K562 (cell line): ENCODE results near the gene TTL. TPM values are rescaled to one million over a fixed set of nuclear protein-coding genes. Genes with fewer than 3 reads are reported as not detected.
A peak's percentile ranks its signal among the peaks of the same experiment; 100 is the strongest.

Experiments used
- ATAC-seq: fragments of 200-7000 bp; cut with Tn5 transposase; 3 replicates; pipeline ENCODE4 v1.9.1; 2020; ENCODE audit warnings: moderate library complexity
- BruUV-seq: library from RNA; stranded (reverse); fragments of 400-500 nt; replicated peaks from 2 replicates; lab custom pipeline; 2021; lab: Mats Ljungman, UMichigan
- CTCF ChIA-PET: fragments of 300-600 bp; formaldehyde crosslinking; extraction: SDS; loops from one replicate; lab custom pipeline; 2021; ENCODE audit warnings: low intra/inter-chr PET ratio; lab: Yijun Ruan, JAX
- POLR2A ChIA-PET: fragments of 300-600, 350-650 bp; sonication (Branson Sonifier 250); formaldehyde crosslinking; extraction: SDS; loops from one replicate; lab custom pipeline; 2021; ENCODE audit warnings: antibody characterized with exemption, inconsistent platforms; lab: Yijun Ruan, JAX
- DNase-seq, 4 experiments: peaks; one replicate each; pipeline versions ENCODE4 v3.0.0 to v3.0.0-alpha.2; 2011 to 2018; ENCODE audit warnings: low spot score in 3 of 4, mixed read lengths in 3 of 4; ENCODE audit errors: extremely low read depth in 1 of 4
- FAIRE-seq: peaks from 2 replicates; lab custom pipeline; 2011; peaks lifted over from hg19 to GRCh38; lab: Jason Lieb, UNC
- H2AFZ ChIP-seq: 2 replicates; pipeline ENCODE4 v1.6.0; 2011; ENCODE audit warnings: low read depth, low read length, control low read depth, inconsistent platforms
- H3K27ac ChIP-seq: fragments of 200-600 bp; 3 replicates; pipeline ENCODE4 v1.8.0; 2011; ENCODE audit warnings: low read depth, mild to moderate bottlenecking, control low read depth, inconsistent platforms, low read length, moderate library complexity, mixed read lengths; ENCODE audit errors: extremely low read depth
- H3K27me3 ChIP-seq, 2 experiments: fragments of 300-600 bp in 1 of 2; 2 replicates in 1 of 2; 3 replicates in 1 of 2; pipeline versions ENCODE4 v1.6.0 to v1.8.0; 2011; ENCODE audit warnings: inconsistent platforms in 2 of 2, low read length in 2 of 2, mild to moderate bottlenecking in 1 of 2, mixed read lengths in 1 of 2, moderate library complexity in 1 of 2; ENCODE audit not compliant: control insufficient read depth in 2 of 2, insufficient read depth in 2 of 2
- H3K36me3 ChIP-seq: fragments of 300-600 bp; 3 replicates; pipeline ENCODE4 v1.8.0; 2011; ENCODE audit warnings: mild to moderate bottlenecking, low read length, inconsistent platforms; ENCODE audit not compliant: control insufficient read depth, insufficient read depth
- H3K4me1 ChIP-seq, 2 experiments: fragments of 200-600 bp in 1 of 2; replicated peaks in 1 of 2; 2 replicates in 1 of 2; 3 replicates in 1 of 2; pipeline versions ENCODE4 v1.5.1 to v1.8.0; 2011; ENCODE audit warnings: inconsistent platforms in 2 of 2, low read length in 2 of 2, mild to moderate bottlenecking in 1 of 2, mixed read lengths in 1 of 2, moderate library complexity in 1 of 2; ENCODE audit not compliant: control insufficient read depth in 2 of 2, insufficient read depth in 2 of 2
- H3K4me2 ChIP-seq: 2 replicates; pipeline ENCODE4 v1.6.1; 2011; ENCODE audit warnings: low read length, control low read depth, inconsistent platforms, mixed read lengths; ENCODE audit not compliant: insufficient read depth
- H3K4me3 ChIP-seq: fragments of 200-600 bp; sonication (generic), shearing (Covaris generic); 2 replicates; pipeline ENCODE4 v1.5.1; 2016; ENCODE audit warnings: control low read depth, inconsistent platforms
- H3K79me2 ChIP-seq: fragments of 200-600 bp; 3 replicates; pipeline ENCODE4 v1.8.0; 2011; ENCODE audit warnings: low read length, inconsistent platforms; ENCODE audit not compliant: control insufficient read depth, insufficient read depth
- H3K9ac ChIP-seq, 2 experiments: 2 replicates each; pipeline versions ENCODE4 v1.6.0 to v1.6.1; 2011; ENCODE audit warnings: low read depth in 2 of 2, low read length in 2 of 2, control low read depth in 1 of 2, inconsistent platforms in 1 of 2, mild to moderate bottlenecking in 1 of 2, mixed read lengths in 1 of 2; ENCODE audit not compliant: insufficient read depth in 1 of 2
- H3K9me1 ChIP-seq: one replicate; pipeline ENCODE4 v1.6.0; 2011; ENCODE audit warnings: inconsistent platforms, mild to moderate bottlenecking, low read length, moderate library complexity; ENCODE audit not compliant: control insufficient read depth, insufficient read depth
- H3K9me3 ChIP-seq: replicated peaks from 2 replicates; pipeline ENCODE4 v1.5.1; 2011; ENCODE audit warnings: low read depth, low read length, inconsistent platforms; ENCODE audit not compliant: control insufficient read depth, insufficient read depth
- H4K20me1 ChIP-seq: replicated peaks from 2 replicates; pipeline ENCODE4 v1.6.1; 2011; ENCODE audit warnings: low read length, inconsistent platforms, mixed read lengths; ENCODE audit not compliant: control insufficient read depth, insufficient read depth
- CTCF ChIP-seq, 3 experiments: IDR thresholded peaks in 2 of 3; conservative IDR thresholded peaks in 1 of 3; 2 replicates each; pipeline ENCODE4 v1.5.1; 2011 to 2012; ENCODE audit warnings: low read length in 3 of 3, mild to moderate bottlenecking in 3 of 3, control low read depth in 2 of 3, improper control_type of control experiment in 1 of 3, inconsistent platforms in 1 of 3, low read depth in 1 of 3, mixed read lengths in 1 of 3, moderate library complexity in 1 of 3; ENCODE audit not compliant: insufficient read depth in 2 of 3
- DNMT1 ChIP-seq: fragments of 450-650 bp; IDR thresholded peaks from 2 replicates; pipeline ENCODE4 v1.6.1; 2016; ENCODE audit warnings: antibody characterized with exemption, mild to moderate bottlenecking
- ELF2 ChIP-seq: fragments of 250-450 bp; sonication (Bioruptor Pico); IDR thresholded peaks from 2 replicates; pipeline ENCODE4 v1.5.0; 2021; ENCODE audit warnings: mild to moderate bottlenecking
- ESRRB ChIP-seq: fragments of 250-450 bp; sonication (Bioruptor Pico); IDR thresholded peaks from 2 replicates; pipeline ENCODE4 v1.5.0; 2020; ENCODE audit warnings: mild to moderate bottlenecking, moderate library complexity, borderline replicate concordance
- FOSL1 ChIP-seq: fragments of 200-800 bp; sonication (Bioruptor generic); conservative IDR thresholded peaks from 2 replicates; pipeline ENCODE4 v1.6.1; 2016; ENCODE audit warnings: missing genetic modification characterization, missing compliant biosample characterization
- MAFK ChIP-seq: IDR thresholded peaks from 2 replicates; pipeline ENCODE4 v1.6.1; 2011; ENCODE audit warnings: low read length, improper control_type of control experiment
- PPARD ChIP-seq: fragments of 250-450 bp; sonication (Bioruptor Pico); IDR thresholded peaks from 2 replicates; pipeline ENCODE4 v1.8.0; 2022; ENCODE audit warnings: inconsistent platforms, mild to moderate bottlenecking, moderate library complexity
- RAD51 ChIP-seq: fragments of 450-650 bp; IDR thresholded peaks from 2 replicates; pipeline ENCODE4 v1.7.1; 2016; ENCODE audit warnings: low read depth, mild to moderate bottlenecking, borderline replicate concordance
- RBFOX2 ChIP-seq: fragments of 200-400 bp; formaldehyde crosslinking; IDR thresholded peaks from 2 replicates; pipeline ENCODE4 v1.6.1; 2017; ENCODE audit warnings: low read depth, mild to moderate bottlenecking, low read length, moderate library complexity
- SMAD4 ChIP-seq: fragments of 250-450 bp; sonication (Bioruptor Pico); conservative IDR thresholded peaks from 2 replicates; pipeline ENCODE4 v1.8.0; 2021; ENCODE audit warnings: inconsistent platforms, mild to moderate bottlenecking, moderate library complexity
- SMARCA4 ChIP-seq: fragments of 450-650 bp; IDR thresholded peaks from 2 replicates; pipeline ENCODE4 v1.6.1; 2016
- SMARCA5 ChIP-seq: fragments of 450-650 bp; IDR thresholded peaks from 2 replicates; pipeline ENCODE4 v1.6.1; 2016
- STAT5B ChIP-seq: fragments of 250-450 bp; sonication (Bioruptor Pico); IDR thresholded peaks from 2 replicates; pipeline ENCODE4 v1.8.0; 2021; ENCODE audit warnings: mild to moderate bottlenecking, inconsistent platforms
- ZFP36 ChIP-seq: fragments of 150-350 bp; IDR thresholded peaks from 2 replicates; pipeline ENCODE4 v1.6.1; 2018; ENCODE audit warnings: low read length, low read depth; ENCODE audit not compliant: partially characterized antibody
- ZNF280A ChIP-seq: fragments of 450-650 bp; IDR thresholded peaks from 2 replicates; pipeline ENCODE4 v1.6.1; 2018; ENCODE audit warnings: mild to moderate bottlenecking, low read depth; ENCODE audit not compliant: partially characterized antibody
- ZNF431 ChIP-seq: sonication (generic); formaldehyde crosslinking; IDR thresholded peaks from 2 replicates; pipeline ENCODE4 v1.8.0; 2022; ENCODE audit warnings: mild to moderate bottlenecking, missing genetic modification reagents
- ZNF583 ChIP-seq: fragments of 250-450 bp; sonication (Bioruptor Pico); IDR thresholded peaks from 2 replicates; pipeline ENCODE4 v1.4.0; 2020
- ZNF668 ChIP-seq: fragments of 250-450 bp; sonication (Bioruptor Pico); IDR thresholded peaks from 2 replicates; pipeline ENCODE4 v1.8.0; 2022; ENCODE audit warnings: mild to moderate bottlenecking, inconsistent platforms
- WGBS: fragments of 100-300 bp; shearing (Covaris generic); methylation state at CpG from one replicate; pipeline ENCODE4 v1.1.6; 2016; ENCODE audit warnings: low coverage, mixed read lengths; ENCODE audit not compliant: insufficient coverage; ENCODE audit errors: missing lambda C conversion rate; 5-methylcytosine and 5-hydroxymethylcytosine counted together
- in situ Hi-C: fragments of 300-500 bp; cut with MboI; formaldehyde crosslinking; loops from 4 replicates; pipeline ENCODE4 v1.15.0; 2018; ENCODE audit warnings: inconsistent platforms, mixed read lengths
- intact Hi-C: fragments of 100-400 bp; cut with micrococcal nuclease; formaldehyde crosslinking; loops from 2 replicates; pipeline ENCODE4 v1.14.2; 2022
- polyA plus RNA-seq, 8 experiments: library from polyadenylated mRNA; depleted of rRNA in 4 of 8; stranded (reverse) in 5 of 8; unstranded in 3 of 8; fragments of >200 nt; fragmentation: Nextera tagmentation in 2 of 8; fragmentation: Illumina TruSeq in 1 of 8; extraction: Ambion mirVana in 2 of 8; extraction: Trizol in 1 of 8; gene quantifications; 2 replicates each; pipeline versions ENCODE4 v1.2.1 to v1.2.3, GENCODE V29; 2011 to 2014; ENCODE audit warnings: inconsistent platforms in 1 of 8, missing spikeins in 1 of 8
- total RNA-seq, 7 experiments: library from RNA; depleted of rRNA in 6 of 7; stranded (reverse); fragments of >200 nt in 6 of 7; fragmentation: Illumina TruSeq in 2 of 7; extraction: Trizol in 2 of 7; gene quantifications; 2 replicates each; pipeline versions ENCODE4 v1.2.1 to v1.2.3, GENCODE V29; 2011 to 2021; ENCODE audit warnings: low replicate concordance in 1 of 7
- TF ChIP-seq, protein P1 (sequence below): fragments of 250-450 bp; sonication (Bioruptor Pico); IDR thresholded peaks from 2 replicates; pipeline ENCODE4 v1.8.0; 2022; ENCODE audit warnings: moderate library complexity, mild to moderate bottlenecking, inconsistent platforms

The TTL gene
- total and polyA plus RNA-seq, 9 of the 15 experiments (the other 6 are each of a cell fraction or from before 2014, with no cell fraction given), result 9.4 to 54.4 (median 34.9) TPM

GRCh38 chr2:112584891-112585250 lies 102.9 kb downstream of the TTL start:
- CTCF ChIA-PET, result interaction anchor here (0.7 to 1.6 kb wide), 3 partner anchors 107 to 374 kb away, joined by 3 to 5 read pairs (median 5); no protein-coding TSS in a partner anchor
- ATAC-seq, result no peak
- Histone ChIP-seq H3K4me3 (peak overlapping the region; percentile 65), H3K9ac (peak overlapping the region; percentile 92), H4K20me1 (no peaks in the 10 kb centered on the region), H3K9me1 (no peaks in the 10 kb centered on the region), H3K79me2 (peaks cover 24% of the 10 kb centered on the region), H2AFZ (peak overlapping the region; percentile 98), H3K4me1 (peaks cover 16 to 19% of the 10 kb centered on the region in 2 experiments; a peak in 4 of 5 replicates), H3K27me3 (no peaks in the 10 kb centered on the region), H3K27ac (peak overlapping the region; percentile 96), H3K4me2 (peak overlapping the region; percentile 98), H3K36me3 (peaks cover 24% of the 10 kb centered on the region; the same call in 2 of the 3 replicates), H3K9me3 (no peaks in the 10 kb centered on the region)
- POLR2A ChIA-PET, result interaction anchor here (0.5 to 1.3 kb wide), 10 partner anchors 8 to 334 kb away, joined by 3 to 5 read pairs (median 3); partner anchors contain the start of gene SLC20A1
- in situ Hi-C loops (loop anchor here (10.0 kb wide), 2 partner anchors 460 to 680 kb away; no protein-coding TSS in a partner anchor), intact Hi-C loops (loop anchor here (1.0 to 5.0 kb wide), 5 partner anchors 43 to 698 kb away; partner anchors contain the start of genes POLR1B and ZC3H6)
- 27% methylated on average over 3 of the region's 3 CpGs for WGBS
- TSS peak; percentile 62 for BruUV-seq
- no peak for DNase-seq
- no peak for FAIRE-seq
- no peak for TF ChIP-seq ZNF583 (CRISPR knock-in tag)
- TF ChIP-seq PPARD, result no peak
- no peak for TF ChIP-seq SMAD4
- no peak for TF ChIP-seq ZNF280A
- no peak for TF ChIP-seq FOSL1 (tag)
- TF ChIP-seq DNMT1, result no peak
- TF ChIP-seq ESRRB (CRISPR knock-in tag), result no peak
- no peak for TF ChIP-seq CTCF (IDR thresholded peaks at IDR 0.05 in 2 of 3, conservative IDR thresholded peaks at IDR 0.05 in 1 of 3; ENCODE audit: insufficient read depth in 2 of 3, low read depth in 1 of 3, low read length in 3 of 3)
- TF ChIP-seq MAFK, result no peak
- TF ChIP-seq ZNF431 (CRISPR knock-in tag), result no peak
- TF ChIP-seq SMARCA5, result no peak
- no peak for TF ChIP-seq ZNF668 (CRISPR knock-in tag)
- TF ChIP-seq RAD51, result no peak
- no peak for TF ChIP-seq ZFP36
- TF ChIP-seq ELF2, result peak; percentile 15; the same call in 1 of the 2 replicates
- TF ChIP-seq, protein P1, sequence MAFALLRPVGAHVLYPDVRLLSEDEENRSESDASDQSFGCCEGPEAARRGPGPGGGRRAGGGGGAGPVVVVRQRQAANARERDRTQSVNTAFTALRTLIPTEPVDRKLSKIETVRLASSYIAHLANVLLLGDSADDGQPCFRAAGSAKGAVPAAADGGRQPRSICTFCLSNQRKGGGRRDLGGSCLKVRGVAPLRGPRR (CRISPR knock-in tag), result 0 out of 2 replicates have a peak, but pooled peaks have one; percentile 55
- TF ChIP-seq STAT5B, result no peak
- 0 out of 2 replicates have a peak, but pooled peaks have one; percentile 27 for TF ChIP-seq SMARCA4
- TF ChIP-seq RBFOX2, result no peak
